Stomach (tissue), 4 donors: Measurements from ENCODE around the gene ADAM12.

Experiments
- CTCF ChIP-seq, 7 experiments: fragments of 450-650 bp in 4 of 7; fragments of 200-600 bp in 3 of 7; sonication (generic) in 3 of 7; IDR thresholded peaks; one replicate each; pipeline ENCODE4 v1.5.1; 2016 to 2019; ENCODE audit warnings: antibody characterized with exemption in 7 of 7, control low read depth in 2 of 7, mild to moderate bottlenecking in 1 of 7
- EP300 ChIP-seq: sonication (generic); formaldehyde crosslinking; IDR thresholded peaks from one replicate; pipeline ENCODE4 v1.6.1; 2017; ENCODE audit warnings: antibody characterized with exemption
- POLR2A ChIP-seq, 4 donors: fragments of 450-650 bp; IDR thresholded peaks; one replicate each; pipeline ENCODE4 v1.6.1; 2016; ENCODE audit warnings: antibody characterized with exemption in 4 of 4, control low read depth in 2 of 4, mild to moderate bottlenecking in 1 of 4, moderate library complexity in 1 of 4
- POLR2AphosphoS5 ChIP-seq, 3 donors: sonication (generic); formaldehyde crosslinking; IDR thresholded peaks; one replicate each; pipeline ENCODE4 v1.6.1; 2016; ENCODE audit warnings: antibody characterized with exemption in 3 of 3

GRCh38 chr10:126337251-126337810, 50.9 kb downstream of the ADAM12 start:
- TF ChIP-seq CTCF (IDR thresholded peaks at IDR 0.05) (no peak), POLR2A (IDR thresholded peaks at IDR 0.05) (no peak), POLR2AphosphoS5 (IDR thresholded peaks at IDR 0.05) (no peak), EP300 (no peak)
